Thyroid gland (tissue), 4 donors: ENCODE results near the gene C18orf54. TPM values are rescaled to one million over a fixed set of nuclear protein-coding genes. Genes with fewer than 3 reads are reported as not detected.

ENCODE experiments used
- DNase-seq, 2 donors: peaks; one replicate each; pipeline ENCODE4 v3.0.0-alpha.2; 2019
- H3K27ac ChIP-seq, 3 donors: fragments of 200-600 bp; sonication (generic); 1 replicate in 2 of 3; 2 replicates in 1 of 3; pipeline ENCODE4 v1.5.1; 2016 to 2019; ENCODE audit warnings: mild to moderate bottlenecking in 1 of 3, moderate library complexity in 1 of 3
- H3K27me3 ChIP-seq: fragments of 200-600 bp; sonication (generic); one replicate; pipeline ENCODE4 v1.5.1; 2019
- H3K36me3 ChIP-seq, 2 donors: fragments of 200-600 bp; sonication (generic); one replicate each; pipeline ENCODE4 v1.5.1; 2016 to 2019
- H3K4me1 ChIP-seq, 2 donors: fragments of 200-600 bp; sonication (generic); one replicate each; pipeline ENCODE4 v1.5.1; 2017 to 2019
- H3K4me3 ChIP-seq, 3 donors: fragments of 200-600 bp; sonication (generic); replicated peaks in 1 of 3; 1 replicate in 2 of 3; 2 replicates in 1 of 3; pipeline ENCODE4 v1.5.1; 2016; ENCODE audit warnings: mild to moderate bottlenecking in 1 of 3
- H3K9me3 ChIP-seq: fragments of 200-600 bp; sonication (generic); one replicate; pipeline ENCODE4 v1.5.1; 2017
- CTCF ChIP-seq, 6 experiments: fragments of 200-600 bp in 3 of 6; fragments of 450-650 bp in 3 of 6; sonication (generic) in 3 of 6; IDR thresholded peaks; one replicate each; pipeline ENCODE4 v1.5.1; 2016 to 2019; ENCODE audit warnings: antibody characterized with exemption in 6 of 6, mild to moderate bottlenecking in 2 of 6, inconsistent platforms in 1 of 6, moderate library complexity in 1 of 6
- POLR2A ChIP-seq, 2 donors: fragments of 450-650 bp; IDR thresholded peaks; one replicate each; pipeline ENCODE4 v1.6.1; 2017; ENCODE audit warnings: antibody characterized with exemption in 2 of 2, mild to moderate bottlenecking in 2 of 2, moderate library complexity in 1 of 2
- WGBS, 2 donors: methylation state at CpG; one replicate each; pipeline ENCODE4 v1.1.5; 2017; 5-methylcytosine and 5-hydroxymethylcytosine counted together
- intact Hi-C: fragments of 100-400 bp; cut with DNase I; formaldehyde crosslinking; loops from one replicate; pipeline ENCODE4 v1.15.1; 2023
- total RNA-seq, 4 donors: library from RNA; depleted of rRNA; stranded (reverse); fragments of >200 nt; gene quantifications; one replicate each; pipeline ENCODE4 v1.2.3, GENCODE V29; 2016

C18orf54 gene
- total RNA-seq, 4 donors from 2014 or later, result 0.96 to 2.2 (median 1.5) TPM

- intact Hi-C loops, result no loop called here
- 32 to 33% methylated on average over 3 of the region's 3 CpGs for WGBS, 2 donors
These were observed 34.9 kb downstream of the C18orf54 start for GRCh38 chr18:54392543-54393023.

GRCh38 chr18:54393648-54394294 lies 36.1 kb downstream of the C18orf54 start:
- 75 to 78% methylated on average over 1 of the region's 1 CpG for WGBS, 2 donors
- intact Hi-C loops, result no loop called here

More at GRCh38 chr18:54392543-54393023, 34.9 kb downstream of the C18orf54 start:
- H3K4me1 ChIP-seq, result no peaks in the 10 kb centered on the region
- no peaks in the 10 kb centered on the region for H3K36me3 ChIP-seq
- H3K27me3 ChIP-seq, result no peaks in the 10 kb centered on the region
- no peaks in the 10 kb centered on the region for H3K9me3 ChIP-seq
- DNase-seq, result no peak
- H3K27ac ChIP-seq, result no peak overlapping the region
- TF ChIP-seq POLR2A (IDR thresholded peaks at IDR 0.05) (no peak), CTCF (IDR thresholded peaks at IDR 0.05) (peak; percentile 35 to 71 (median 60))
- H3K4me3 ChIP-seq, result no peak overlapping the region

DNA sequence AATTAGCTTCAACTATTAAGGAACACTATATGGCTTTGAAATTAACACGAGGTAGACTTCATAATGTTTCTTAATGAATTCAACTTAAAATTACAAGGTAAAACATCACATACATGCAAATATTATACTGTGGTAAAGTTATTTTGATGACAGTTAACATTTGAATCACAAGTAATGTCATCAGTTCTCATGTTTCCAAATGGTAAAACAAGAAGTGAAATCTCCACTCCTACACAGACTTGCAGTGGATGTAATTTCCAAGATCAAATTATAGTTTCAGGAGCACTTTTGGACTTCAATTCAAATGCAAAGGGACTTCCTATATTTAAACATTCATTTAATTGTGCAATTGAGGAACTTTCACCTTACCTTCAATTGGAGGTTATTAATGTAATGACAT lies 39.1 kb downstream of the C18orf54 start:
- intact Hi-C loops, result no loop called here

More at GRCh38 chr18:54393648-54394294, 36.1 kb downstream of the C18orf54 start:
- Histone ChIP-seq H3K27me3 (no peaks in the 10 kb centered on the region), H3K4me1 (no peaks in the 10 kb centered on the region), H3K27ac (no peak overlapping the region), H3K9me3 (no peaks in the 10 kb centered on the region), H3K36me3 (no peaks in the 10 kb centered on the region), H3K4me3 (no peak overlapping the region)
- no peak for TF ChIP-seq POLR2A (IDR thresholded peaks at IDR 0.05)
- no peak for TF ChIP-seq CTCF (IDR thresholded peaks at IDR 0.05)
- DNase-seq, result no peak

GRCh38 chr18:54405290-54405689 lies 47.6 kb downstream of the C18orf54 start:
- intact Hi-C loops, result no loop called here
- TF ChIP-seq POLR2A (IDR thresholded peaks at IDR 0.05) (no peak), CTCF (IDR thresholded peaks at IDR 0.05) (no peak)
- H3K4me1 ChIP-seq, result no peaks in the 10 kb centered on the region

More for the DNA sequence above, 39.1 kb downstream of the C18orf54 start:
- Histone ChIP-seq H3K27ac (no peak overlapping the region), H3K9me3 (no peaks in the 10 kb centered on the region), H3K36me3 (no peaks in the 10 kb centered on the region), H3K27me3 (no peaks in the 10 kb centered on the region), H3K4me3 (no peak overlapping the region), H3K4me1 (no peaks in the 10 kb centered on the region)
- no peak for TF ChIP-seq CTCF (IDR thresholded peaks at IDR 0.05)
- no peak for TF ChIP-seq POLR2A (IDR thresholded peaks at IDR 0.05)
- DNase-seq, result no peak
- WGBS, 2 donors, result 73 to 85% methylated on average over 1 of the region's 1 CpG

GRCh38 chr18:54411781-54412180 lies 54.1 kb downstream of the C18orf54 start:
- Histone ChIP-seq H3K36me3 (no peaks in the 10 kb centered on the region), H3K4me1 (no peaks in the 10 kb centered on the region), H3K27me3 (no peaks in the 10 kb centered on the region), H3K9me3 (no peaks in the 10 kb centered on the region), H3K4me3 (no peak overlapping the region), H3K27ac (no peak overlapping the region)
- 81 to 90% methylated on average over 1 of the region's 1 CpG for WGBS, 2 donors
- TF ChIP-seq POLR2A (IDR thresholded peaks at IDR 0.05) (no peak), CTCF (IDR thresholded peaks at IDR 0.05) (no peak)
- intact Hi-C loops, result no loop called here
- DNase-seq, result no peak

More at GRCh38 chr18:54405290-54405689, 47.6 kb downstream of the C18orf54 start:
- no peak overlapping the region for H3K4me3 ChIP-seq
- DNase-seq, result no peak
- H3K36me3 ChIP-seq, result no peaks in the 10 kb centered on the region
- no peaks in the 10 kb centered on the region for H3K27me3 ChIP-seq
- no peak overlapping the region for H3K27ac ChIP-seq
- no peaks in the 10 kb centered on the region for H3K9me3 ChIP-seq
